HCT116 (cell line): ENCODE data around the gene SUN5.

ENCODE experiments used
- POLR2A ChIP-seq: IDR thresholded peaks from 2 replicates; pipeline ENCODE4 v1.7.0; 2011; ENCODE audit warnings: borderline replicate concordance; ENCODE audit not compliant: insufficient read depth, insufficient read length; ENCODE audit errors: extremely low read depth
- RAD21 ChIP-seq: IDR thresholded peaks from 2 replicates; pipeline ENCODE4 v1.6.1; 2012; ENCODE audit warnings: low read depth, mild to moderate bottlenecking
- SRF ChIP-seq: IDR thresholded peaks from 2 replicates; pipeline ENCODE4 v1.6.1; 2012; ENCODE audit warnings: low read depth
- YY1 ChIP-seq: IDR thresholded peaks from 2 replicates; pipeline ENCODE4 v1.6.1; 2011; ENCODE audit warnings: low read length, low read depth, moderate library complexity, mild to moderate bottlenecking; ENCODE audit not compliant: insufficient replicate concordance; ENCODE audit errors: extremely low read depth
- TF ChIP-seq, protein P1 (sequence below), 3 experiments: fragments of 200-600 bp in 1 of 3; sonication (generic) in 1 of 3; IDR thresholded peaks in 2 of 3; conservative IDR thresholded peaks in 1 of 3; 2 replicates each; pipeline ENCODE4 v1.5.1; 2012 to 2017; ENCODE audit warnings: low read depth in 2 of 3, low read length in 2 of 3, antibody characterized with exemption in 1 of 3, borderline replicate concordance in 1 of 3, control low read depth in 1 of 3, mild to moderate bottlenecking in 1 of 3, mixed read lengths in 1 of 3, mixed run types in 1 of 3, moderate library complexity in 1 of 3; ENCODE audit not compliant: insufficient read depth in 1 of 3

DNA sequence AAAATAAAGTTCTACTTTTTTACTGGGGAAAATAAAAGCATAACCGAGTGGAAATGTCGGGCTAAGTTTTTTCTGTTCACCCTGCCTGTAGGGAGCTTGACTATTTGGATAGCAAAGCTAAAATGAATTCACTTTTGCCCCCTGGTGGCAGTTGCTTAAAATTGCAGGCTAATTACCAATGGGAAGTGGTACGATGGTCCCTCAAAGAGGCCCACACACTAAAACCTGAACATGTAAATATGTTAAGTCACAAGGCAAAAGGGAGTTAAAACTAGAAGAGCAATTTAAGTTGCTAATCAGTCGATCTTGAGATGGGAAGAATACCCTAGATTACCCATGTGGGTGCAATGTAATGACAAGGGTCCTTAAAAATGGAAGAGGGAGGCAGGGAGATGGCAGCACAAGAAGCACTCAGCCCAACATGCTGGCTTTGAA lies 916 bp upstream of the SUN5 start:
- TF ChIP-seq YY1 (no peak), RAD21 (peak; percentile 38), SRF (no peak), POLR2A (no peak)
- TF ChIP-seq, protein P1, sequence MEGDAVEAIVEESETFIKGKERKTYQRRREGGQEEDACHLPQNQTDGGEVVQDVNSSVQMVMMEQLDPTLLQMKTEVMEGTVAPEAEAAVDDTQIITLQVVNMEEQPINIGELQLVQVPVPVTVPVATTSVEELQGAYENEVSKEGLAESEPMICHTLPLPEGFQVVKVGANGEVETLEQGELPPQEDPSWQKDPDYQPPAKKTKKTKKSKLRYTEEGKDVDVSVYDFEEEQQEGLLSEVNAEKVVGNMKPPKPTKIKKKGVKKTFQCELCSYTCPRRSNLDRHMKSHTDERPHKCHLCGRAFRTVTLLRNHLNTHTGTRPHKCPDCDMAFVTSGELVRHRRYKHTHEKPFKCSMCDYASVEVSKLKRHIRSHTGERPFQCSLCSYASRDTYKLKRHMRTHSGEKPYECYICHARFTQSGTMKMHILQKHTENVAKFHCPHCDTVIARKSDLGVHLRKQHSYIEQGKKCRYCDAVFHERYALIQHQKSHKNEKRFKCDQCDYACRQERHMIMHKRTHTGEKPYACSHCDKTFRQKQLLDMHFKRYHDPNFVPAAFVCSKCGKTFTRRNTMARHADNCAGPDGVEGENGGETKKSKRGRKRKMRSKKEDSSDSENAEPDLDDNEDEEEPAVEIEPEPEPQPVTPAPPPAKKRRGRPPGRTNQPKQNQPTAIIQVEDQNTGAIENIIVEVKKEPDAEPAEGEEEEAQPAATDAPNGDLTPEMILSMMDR (IDR thresholded peaks at IDR 0.05 in 2 of 3, conservative IDR thresholded peaks at IDR 0.05 in 1 of 3; ENCODE audit: borderline replicate concordance in 1 of 3, insufficient read depth in 1 of 3, low read depth in 2 of 3, low read length in 2 of 3) = peak; percentile 23 to 87 (median 62); a peak in 5 of 6 replicates
